HG03196 (cell line): ENCODE results near the gene CD68.

Source experiments
- ATAC-seq: cut with Tn5 transposase; IDR thresholded peaks from one replicate; pipeline ENCODE4 v1.9.1; 2021; ENCODE audit not compliant: unreplicated experiment

The CD68 gene

GRCh38 chr17:7579001-7579833, at the start of gene CD68:
Gene CD68 (plus strand): TSS chr17:7579638. CDS start chr17:7579678, 40 bp downstream.
- no peak for ATAC-seq

GRCh38 chr17:7530023-7530900, 49.2 kb upstream of the CD68 start:
- ATAC-seq: no peak

DNA sequence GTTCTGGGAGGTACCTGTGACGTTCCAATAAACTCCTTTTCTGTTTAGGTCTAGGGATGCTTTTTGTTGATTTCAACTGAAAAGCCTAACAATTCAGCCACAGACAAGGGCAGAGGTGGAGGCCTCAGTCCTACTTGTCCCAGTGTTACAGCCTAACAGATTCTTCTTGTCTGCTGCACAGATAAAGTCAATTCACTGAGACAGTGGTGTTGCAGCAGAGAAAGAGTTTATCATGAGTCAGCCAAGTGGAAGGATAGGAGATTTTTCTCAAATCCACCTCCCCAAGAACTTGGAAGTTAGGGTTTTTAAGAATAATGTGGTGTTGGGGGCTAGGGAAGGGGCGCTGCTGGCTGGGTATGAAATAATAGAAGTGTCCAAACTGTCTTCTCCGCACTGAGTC, 41.4 kb upstream of the CD68 start:
- ATAC-seq: no peak

- no peak for ATAC-seq
Observed at GRCh38 chr17:7538891-7539545, 40.4 kb upstream of the CD68 start.

- no peak for ATAC-seq
Observed at GRCh38 chr17:7541074-7541621, 38.3 kb upstream of the CD68 start.

- no peak for ATAC-seq
Observed at GRCh38 chr17:7544911-7545310, 34.5 kb upstream of the CD68 start.

GRCh38 chr17:7548585-7549400, 30.6 kb upstream of the CD68 start, which contains the start of gene TNFSF12:
Gene TNFSF12 (plus strand): TSS chr17:7549058. CDS start chr17:7549154, 96 bp downstream.
- ATAC-seq: no peak

DNA sequence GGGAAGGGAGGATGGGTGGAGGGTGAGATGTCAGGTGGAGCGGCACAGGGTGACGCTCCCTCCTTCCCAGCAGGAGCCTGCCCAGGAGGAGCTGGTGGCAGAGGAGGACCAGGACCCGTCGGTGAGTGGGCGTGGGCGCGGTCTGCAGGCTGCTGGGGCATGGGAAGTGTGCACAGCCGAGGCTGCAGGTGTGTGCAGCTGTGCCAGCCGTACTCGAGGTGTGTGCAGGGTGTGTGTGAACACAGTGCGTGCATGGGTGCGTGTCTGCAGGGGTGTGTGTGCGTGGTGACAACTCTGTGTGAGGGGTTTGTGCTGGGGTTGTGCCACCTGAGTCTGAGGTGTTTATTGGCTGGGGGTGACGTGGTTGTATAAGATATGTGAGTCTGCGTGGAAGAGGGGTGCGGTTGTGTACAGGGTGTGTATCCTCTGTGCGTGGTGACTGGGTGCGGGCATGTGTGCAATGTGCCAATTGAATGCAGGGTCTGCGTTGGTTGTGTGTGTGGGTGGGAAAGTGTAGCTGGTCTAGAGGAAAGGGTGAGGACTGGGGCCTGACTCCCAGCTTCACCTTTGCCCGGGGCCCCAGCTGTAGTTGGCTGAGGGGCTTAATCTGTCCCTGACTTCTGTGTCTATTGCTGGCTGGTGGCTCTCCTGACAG, 29.9 kb upstream of the CD68 start:
- ATAC-seq: no peak

DNA sequence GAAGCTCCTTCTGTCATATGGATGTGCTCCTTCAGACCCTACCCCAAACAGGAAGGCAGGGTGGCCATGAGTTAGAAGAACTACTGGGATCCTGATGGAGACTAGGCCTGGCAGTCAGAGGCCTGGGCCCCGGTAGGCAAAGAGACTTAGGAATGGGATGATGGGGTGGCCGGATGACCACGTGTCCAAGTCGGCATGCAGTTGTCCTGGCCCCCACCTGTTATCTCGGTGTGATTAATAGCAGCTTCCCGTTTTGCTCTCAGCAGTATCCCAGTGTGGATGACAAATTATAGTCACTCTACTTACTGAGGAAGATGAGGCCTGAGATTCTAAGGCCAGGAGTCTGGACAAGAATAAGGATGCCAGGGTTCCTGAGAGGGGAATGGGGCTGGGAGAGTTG, 29.1 kb upstream of the CD68 start:
- no peak for ATAC-seq

GRCh38 chr17:7551396-7551795, 28.0 kb upstream of the CD68 start:
- no peak for ATAC-seq

DNA sequence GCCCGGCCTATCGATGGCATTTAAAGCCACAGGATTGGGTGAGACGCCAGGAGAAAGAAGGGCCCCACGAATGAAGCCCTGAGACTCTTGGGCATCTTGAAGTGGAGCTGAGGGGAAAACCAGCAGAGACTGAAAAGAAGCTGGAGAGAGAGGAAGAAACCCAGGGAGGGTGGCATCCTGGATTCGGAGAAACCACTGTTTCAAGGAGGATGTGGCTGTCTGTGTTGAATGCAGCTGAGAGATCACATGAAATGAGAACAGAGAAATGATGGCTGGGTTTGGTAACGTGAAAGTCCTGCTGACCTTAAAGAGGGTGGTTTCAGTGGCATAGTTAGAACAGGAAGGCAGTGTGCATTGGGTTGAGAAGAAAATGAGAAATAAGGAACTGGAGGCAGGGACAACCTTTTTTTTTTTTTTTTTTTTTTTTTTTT, 26.8 kb upstream of the CD68 start:
- peak; percentile 51 for ATAC-seq

DNA sequence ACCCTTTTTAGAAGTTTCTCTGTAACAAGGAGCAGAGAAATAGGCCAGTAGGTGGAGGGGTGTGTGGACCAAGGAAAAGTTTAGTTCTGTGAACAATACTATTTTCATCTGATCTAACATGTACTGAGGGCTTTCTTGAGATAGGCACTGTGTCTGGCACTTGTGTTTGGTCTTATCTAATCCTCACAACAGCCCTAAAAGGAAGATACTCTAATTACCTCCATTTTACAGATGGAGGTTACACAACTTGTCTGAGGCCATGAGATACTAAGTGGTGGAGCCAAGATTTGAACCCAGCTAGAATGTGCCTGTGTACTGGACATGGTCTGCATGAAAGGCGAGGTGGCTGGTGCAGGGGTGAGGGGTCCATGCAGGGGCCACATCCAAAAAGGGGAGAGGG, 26.1 kb upstream of the CD68 start:
- no peak for ATAC-seq

- ATAC-seq: no peak
Observed at GRCh38 chr17:7555320-7555948, 24.0 kb upstream of the CD68 start.

- ATAC-seq: no peak
Observed at GRCh38 chr17:7556627-7557026, 22.8 kb upstream of the CD68 start.

DNA sequence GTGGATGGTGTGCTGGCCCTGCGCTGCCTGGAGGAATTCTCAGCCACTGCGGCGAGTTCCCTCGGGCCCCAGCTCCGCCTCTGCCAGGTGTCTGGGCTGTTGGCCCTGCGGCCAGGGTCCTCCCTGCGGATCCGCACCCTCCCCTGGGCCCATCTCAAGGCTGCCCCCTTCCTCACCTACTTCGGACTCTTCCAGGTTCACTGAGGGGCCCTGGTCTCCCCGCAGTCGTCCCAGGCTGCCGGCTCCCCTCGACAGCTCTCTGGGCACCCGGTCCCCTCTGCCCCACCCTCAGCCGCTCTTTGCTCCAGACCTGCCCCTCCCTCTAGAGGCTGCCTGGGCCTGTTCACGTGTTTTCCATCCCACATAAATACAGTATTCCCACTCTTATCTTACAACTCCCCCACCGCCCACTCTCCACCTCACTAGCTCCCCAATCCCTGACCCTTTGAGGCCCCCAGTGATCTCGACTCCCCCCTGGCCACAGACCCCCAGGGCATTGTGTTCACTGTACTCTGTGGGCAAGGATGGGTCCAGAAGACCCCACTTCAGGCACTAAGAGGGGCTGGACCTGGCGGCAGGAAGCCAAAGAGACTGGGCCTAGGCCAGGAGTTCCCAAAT, 22.2 kb upstream of the CD68 start:
- no peak for ATAC-seq

- ATAC-seq: no peak
Observed at GRCh38 chr17:7557775-7558543, 21.5 kb upstream of the CD68 start.

DNA sequence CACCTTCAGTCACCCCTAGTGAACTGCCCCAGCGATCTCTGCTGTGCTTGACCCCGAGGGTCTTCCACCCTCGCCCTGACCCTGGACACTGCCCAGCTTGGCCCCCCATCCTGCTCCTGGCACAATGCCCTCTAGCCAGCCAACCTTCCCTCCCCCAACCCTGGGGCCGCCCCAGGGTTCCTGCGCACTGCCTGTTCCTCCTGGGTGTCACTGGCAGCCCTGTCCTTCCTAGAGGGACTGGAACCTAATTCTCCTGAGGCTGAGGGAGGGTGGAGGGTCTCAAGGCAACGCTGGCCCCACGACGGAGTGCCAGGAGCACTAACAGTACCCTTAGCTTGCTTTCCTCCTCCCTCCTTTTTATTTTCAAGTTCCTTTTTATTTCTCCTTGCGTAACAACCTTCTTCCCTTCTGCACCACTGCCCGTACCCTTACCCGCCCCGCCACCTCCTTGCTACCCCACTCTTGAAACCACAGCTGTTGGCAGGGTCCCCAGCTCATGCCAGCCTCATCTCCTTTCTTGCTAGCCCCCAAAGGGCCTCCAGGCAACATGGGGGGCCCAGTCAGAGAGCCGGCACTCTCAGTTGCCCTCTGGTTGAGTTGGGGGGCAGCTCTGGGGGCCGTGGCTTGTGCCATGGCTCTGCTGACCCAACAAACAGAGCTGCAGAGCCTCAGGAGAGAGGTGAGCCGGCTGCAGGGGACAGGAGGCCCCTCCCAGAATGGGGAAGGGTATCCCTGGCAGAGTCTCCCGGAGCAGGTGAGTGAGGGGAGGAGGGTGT, 20.7 kb upstream of the CD68 start, which contains the start of gene TNFSF13:
TNFSF13 (plus strand) TSS at position 207 of the 776 bp plus-strand sequence; CDS start at position 497, 290 bp downstream.
- no peak for ATAC-seq
